HG03060 (cell line): ENCODE measurements around the gene UGT2B7.
"Not testable (repeated sequence)": the region's sequence is repeated elsewhere in the genome, so short reads cannot be mapped to it uniquely, and the experiment has no call there.

Experiments used
- ATAC-seq: cut with Tn5 transposase; IDR thresholded peaks from one replicate; pipeline ENCODE4 v1.9.1; 2021; ENCODE audit warnings: low read depth, moderate number of reproducible peaks; ENCODE audit not compliant: unreplicated experiment

The UGT2B7 gene

GRCh38 chr4:69078852-69079251, 17.4 kb upstream of the UGT2B7 start:
- ATAC-seq, result no peak

GRCh38 chr4:69088473-69088872, 7.8 kb upstream of the UGT2B7 start:
- ATAC-seq, result no peak

- no peak for ATAC-seq
Measured at GRCh38 chr4:69089388-69089787, 6.9 kb upstream of the UGT2B7 start.

DNA sequence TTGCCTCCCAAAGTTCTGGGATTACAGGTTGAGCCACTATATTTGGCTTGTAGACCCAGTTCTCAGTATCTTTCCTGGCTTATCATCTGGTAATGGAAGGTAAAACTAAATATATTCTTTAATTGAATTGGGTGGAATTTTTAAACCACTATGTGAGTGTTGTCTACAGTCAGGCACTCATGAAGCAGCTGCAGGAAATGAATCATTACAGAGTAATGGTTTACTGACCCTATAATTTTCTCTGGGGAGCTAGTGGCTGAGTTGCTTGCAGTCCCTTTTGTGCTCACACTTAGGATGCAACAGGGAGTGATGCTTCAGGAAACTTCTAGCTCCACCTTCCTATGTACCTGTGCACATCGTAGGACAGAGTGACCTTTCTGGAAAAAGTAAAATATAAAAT, 4.1 kb upstream of the UGT2B7 start:
- ATAC-seq, result no peak

GRCh38 chr4:69092980-69093568, 3.2 kb upstream of the UGT2B7 start:
- no peak for ATAC-seq

- ATAC-seq, result no peak
Measured at GRCh38 chr4:69093681-69094080, 2.6 kb upstream of the UGT2B7 start.

DNA sequence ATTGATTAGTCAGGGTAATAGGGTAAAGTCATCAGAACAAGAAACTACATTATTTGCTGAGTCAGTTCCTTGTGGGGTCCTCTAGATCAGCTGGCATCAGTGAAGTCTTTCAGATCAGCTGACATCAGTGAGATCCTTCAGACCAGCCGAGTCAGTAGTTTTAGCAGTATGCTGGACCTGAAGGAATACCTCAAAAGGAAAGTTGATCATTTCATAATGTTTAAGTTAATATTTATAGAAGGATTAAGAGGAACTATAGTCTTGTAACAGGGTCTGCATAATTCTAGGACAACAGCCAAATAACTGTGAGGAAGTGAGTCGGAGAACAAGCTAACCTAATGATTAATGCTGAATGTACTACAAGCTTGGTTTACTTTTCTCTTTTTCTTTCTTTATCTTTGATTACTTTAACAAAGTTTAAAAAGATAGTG, 958 bp upstream of the UGT2B7 start:
- ATAC-seq, result no peak

DNA sequence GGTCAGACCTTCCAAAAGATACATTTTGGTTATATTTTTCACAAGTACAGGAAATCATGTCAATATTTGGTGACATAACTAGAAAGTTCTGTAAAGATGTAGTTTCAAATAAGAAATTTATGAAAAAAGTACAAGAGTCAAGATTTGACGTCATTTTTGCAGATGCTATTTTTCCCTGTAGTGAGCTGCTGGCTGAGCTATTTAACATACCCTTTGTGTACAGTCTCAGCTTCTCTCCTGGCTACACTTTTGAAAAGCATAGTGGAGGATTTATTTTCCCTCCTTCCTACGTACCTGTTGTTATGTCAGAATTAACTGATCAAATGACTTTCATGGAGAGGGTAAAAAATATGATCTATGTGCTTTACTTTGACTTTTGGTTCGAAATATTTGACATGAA, 536 bp downstream of the UGT2B7 start:
- no peak for ATAC-seq

- no peak for ATAC-seq
Measured at GRCh38 chr4:69098470-69098869, 2.2 kb downstream of the UGT2B7 start.

- ATAC-seq, result no peak
Measured at GRCh38 chr4:69099910-69100309, 3.6 kb downstream of the UGT2B7 start.

DNA sequence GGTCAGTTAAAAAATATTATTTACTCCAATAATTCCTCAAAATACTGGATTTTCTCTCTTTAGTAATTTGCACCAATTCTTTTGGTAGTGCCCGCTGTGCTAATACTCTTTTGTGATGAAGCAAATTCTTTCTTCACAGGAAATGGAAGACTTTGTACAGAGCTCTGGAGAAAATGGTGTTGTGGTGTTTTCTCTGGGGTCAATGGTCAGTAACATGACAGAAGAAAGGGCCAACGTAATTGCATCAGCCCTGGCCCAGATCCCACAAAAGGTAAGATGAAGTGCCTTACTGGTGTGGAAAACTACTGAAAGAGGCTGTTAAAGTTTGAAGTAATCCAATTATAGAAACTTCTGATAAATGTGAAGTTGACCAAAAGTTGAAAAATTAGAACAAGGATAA, 6.4 kb downstream of the UGT2B7 start:
- not testable (repeated sequence) for ATAC-seq

GRCh38 chr4:69104719-69105275, 8.5 kb downstream of the UGT2B7 start:
- ATAC-seq, result no peak

DNA sequence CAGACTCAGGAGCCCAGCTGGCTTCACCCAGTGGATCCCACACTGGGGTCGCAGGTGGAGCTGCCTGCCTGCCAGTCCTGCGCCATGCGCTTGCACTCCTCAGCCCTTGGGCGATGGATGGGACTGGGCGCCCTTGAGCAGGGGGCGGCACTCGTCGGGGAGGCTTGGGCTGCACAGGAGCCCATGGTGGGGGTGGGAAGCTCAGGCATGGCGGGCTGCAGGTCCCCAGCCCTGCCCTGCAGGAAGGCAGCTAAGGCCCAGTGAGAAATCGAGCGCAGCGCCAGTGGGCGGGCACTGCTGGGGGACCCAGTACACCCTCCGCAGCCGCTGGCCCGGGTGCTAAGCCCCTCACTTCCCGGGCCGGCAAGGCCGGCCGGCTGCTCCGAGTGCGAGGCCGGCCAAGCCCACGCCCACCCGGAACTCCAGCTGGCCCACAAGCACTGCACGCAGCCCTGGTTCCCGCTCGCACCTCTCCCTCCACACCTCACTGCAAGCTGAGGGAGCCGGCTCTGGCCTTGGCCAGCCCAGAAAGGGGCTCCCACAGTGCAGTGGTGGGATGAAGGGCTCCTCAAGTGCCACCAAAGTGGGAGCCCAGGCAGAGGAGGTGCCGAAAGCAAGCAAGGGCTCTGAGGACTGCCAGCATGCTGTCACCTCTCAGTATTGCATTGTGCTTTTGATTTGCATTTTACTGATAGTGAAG, 19.0 kb downstream of the UGT2B7 start:
- not testable (repeated sequence) for ATAC-seq

DNA sequence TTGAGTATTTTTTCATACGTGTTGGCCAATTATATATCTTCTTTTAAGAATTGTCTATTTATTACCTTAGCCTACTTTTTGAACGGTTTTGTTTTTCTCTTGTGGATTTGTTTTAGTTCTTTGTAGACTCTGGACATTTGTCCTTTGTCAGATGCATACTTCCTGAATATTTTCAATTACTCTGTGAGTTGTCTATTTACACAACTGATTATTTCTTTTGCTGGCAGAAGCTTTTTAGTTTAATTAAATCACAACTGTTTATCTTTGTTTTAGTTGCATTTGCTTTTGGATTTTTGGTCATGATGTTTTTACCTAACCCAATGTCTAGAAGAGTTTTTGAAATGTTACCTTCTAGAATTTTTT, 19.6 kb downstream of the UGT2B7 start:
- ATAC-seq, result no peak

- no peak for ATAC-seq
Measured at GRCh38 chr4:69116645-69117321, 20.5 kb downstream of the UGT2B7 start.

DNA sequence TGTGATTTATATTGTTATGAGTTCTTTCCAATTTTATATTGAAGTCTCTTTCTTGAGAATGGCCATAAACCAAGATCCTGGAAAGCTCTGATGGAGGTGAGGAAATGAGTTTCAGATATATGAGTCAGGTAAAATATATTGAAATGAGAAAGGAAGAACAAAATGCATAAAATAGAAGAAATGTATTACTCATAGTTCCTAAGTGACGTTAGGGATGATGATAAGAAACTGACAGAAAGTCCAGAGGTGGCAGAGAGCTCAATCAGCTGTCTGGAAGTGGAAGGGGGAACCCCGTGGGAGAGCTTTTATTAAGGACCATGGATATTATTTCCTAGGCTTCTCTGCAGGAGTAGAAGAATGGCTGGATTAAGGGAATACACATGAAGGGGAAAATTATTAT, 24.6 kb downstream of the UGT2B7 start:
- no peak for ATAC-seq

DNA sequence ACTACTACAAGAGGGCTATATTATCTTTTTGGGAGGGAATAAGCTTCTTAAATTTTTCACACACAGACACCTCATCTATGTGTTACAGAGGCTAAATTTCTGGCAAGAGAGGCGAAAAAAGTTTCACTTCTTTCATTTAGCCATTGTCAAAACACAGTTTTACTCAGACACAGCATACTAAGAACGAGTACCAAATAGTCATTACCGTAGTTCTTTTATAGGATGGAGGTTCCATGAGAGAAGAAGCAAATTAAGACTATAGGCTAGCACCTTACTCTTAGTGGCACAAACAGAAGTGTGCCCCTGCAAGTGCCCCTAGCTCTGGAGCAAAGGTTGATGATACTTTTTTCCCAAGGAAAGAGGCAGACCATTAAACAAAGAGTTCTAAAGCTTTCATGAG, 26.2 kb downstream of the UGT2B7 start:
- no peak for ATAC-seq

DNA sequence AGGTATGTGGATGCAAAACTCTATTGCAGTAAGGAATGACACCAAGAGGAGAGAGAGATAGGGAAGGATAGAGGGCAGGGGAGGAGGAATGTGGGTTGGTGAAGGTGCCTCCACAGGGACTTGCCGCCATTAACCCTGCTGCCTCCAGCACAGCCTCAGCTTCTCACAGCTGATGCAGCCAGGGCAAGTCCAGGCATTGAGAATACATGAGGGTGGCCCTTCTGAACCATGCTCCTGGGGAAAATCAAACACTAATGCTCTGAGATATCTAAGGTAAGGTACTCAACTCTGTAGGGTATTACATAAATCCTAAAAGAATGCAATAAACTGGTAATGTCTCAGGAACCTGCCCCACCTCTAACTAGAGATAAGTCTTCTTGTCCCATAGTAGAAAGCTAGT, 28.7 kb downstream of the UGT2B7 start:
- no peak for ATAC-seq

- ATAC-seq, result no peak
Measured at GRCh38 chr4:69126024-69126423, 29.8 kb downstream of the UGT2B7 start.

- no peak for ATAC-seq
Measured at GRCh38 chr4:69133993-69134392, 37.7 kb downstream of the UGT2B7 start.

GRCh38 chr4:69134471-69134870, 38.2 kb downstream of the UGT2B7 start:
- ATAC-seq, result no peak

DNA sequence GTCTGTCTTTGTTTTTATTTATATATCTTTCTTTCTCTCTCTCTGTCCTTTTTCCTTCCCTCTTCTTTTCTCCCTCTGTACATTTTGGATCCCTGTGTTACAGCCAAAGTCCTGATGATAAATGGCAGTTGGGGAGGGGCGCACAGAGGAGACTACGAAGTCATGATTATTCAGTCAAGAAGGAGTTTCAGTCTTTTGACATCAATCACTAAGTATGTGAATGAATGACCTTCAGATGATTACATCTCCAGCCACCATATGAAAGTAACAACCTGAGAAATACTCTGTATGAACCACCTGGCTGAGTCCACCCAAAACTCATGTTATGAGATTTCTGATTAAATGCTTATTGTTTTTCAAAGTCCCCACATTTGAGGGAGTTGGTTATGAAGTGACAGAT, 45.0 kb downstream of the UGT2B7 start:
- ATAC-seq, result no peak
